Omental fat pad (tissue), 4 donors: ENCODE results near the gene UNC5CL. TPM values are rescaled to one million over a fixed set of nuclear protein-coding genes. Genes with fewer than 3 reads are reported as not detected.
"Not testable (repeated sequence)": the region's sequence is repeated elsewhere in the genome, so short reads cannot be mapped to it uniquely, and the experiment has no call there.

Source experiments
- ATAC-seq: fragments of 150-250 bp; one replicate; pipeline ENCODE4 v1.9.1; 2016; ENCODE audit warnings: mild to moderate bottlenecking, moderate library complexity; ENCODE audit not compliant: low FRiP score
- DNase-seq: peaks from one replicate; pipeline ENCODE4 v3.0.0-alpha.2; 2019; ENCODE audit warnings: low spot score
- CTCF ChIP-seq, 3 donors: fragments of 450-650 bp; IDR thresholded peaks; one replicate each; pipeline ENCODE4 v1.5.1; 2016 to 2017; ENCODE audit warnings: antibody characterized with exemption in 3 of 3, mild to moderate bottlenecking in 3 of 3, moderate library complexity in 2 of 3
- total RNA-seq, 4 donors: library from RNA; depleted of rRNA; stranded (reverse); fragments of >200 nt; gene quantifications; one replicate each; pipeline ENCODE4 v1.1.0, GENCODE V29; 2016

Gene UNC5CL
- total RNA-seq, 4 donors from 2014 or later = 0.56 to 1.9 (median 0.80) TPM

DNA sequence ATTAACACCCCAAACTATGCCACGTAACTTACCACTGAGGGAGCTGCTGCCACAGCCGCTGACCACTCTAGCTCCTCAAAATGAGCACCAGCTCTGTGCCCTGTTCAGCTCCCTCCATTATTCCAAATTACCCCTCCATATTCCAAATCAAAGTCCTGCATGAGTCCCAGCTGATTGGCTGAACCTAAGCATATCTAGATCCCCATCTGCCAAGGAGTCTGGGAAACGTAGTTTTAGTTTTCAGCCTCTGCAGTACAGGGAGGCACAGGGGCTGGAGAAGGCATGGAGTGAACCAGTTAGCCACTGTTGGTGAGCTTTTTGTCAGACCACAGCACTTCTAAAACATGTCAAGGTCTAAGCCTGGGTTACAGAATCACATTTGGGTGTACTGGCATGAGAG, 15.9 kb downstream of the UNC5CL start:
- TF ChIP-seq CTCF (IDR thresholded peaks at IDR 0.05) = no peak
- ATAC-seq (no peak), DNase-seq (no peak)

DNA sequence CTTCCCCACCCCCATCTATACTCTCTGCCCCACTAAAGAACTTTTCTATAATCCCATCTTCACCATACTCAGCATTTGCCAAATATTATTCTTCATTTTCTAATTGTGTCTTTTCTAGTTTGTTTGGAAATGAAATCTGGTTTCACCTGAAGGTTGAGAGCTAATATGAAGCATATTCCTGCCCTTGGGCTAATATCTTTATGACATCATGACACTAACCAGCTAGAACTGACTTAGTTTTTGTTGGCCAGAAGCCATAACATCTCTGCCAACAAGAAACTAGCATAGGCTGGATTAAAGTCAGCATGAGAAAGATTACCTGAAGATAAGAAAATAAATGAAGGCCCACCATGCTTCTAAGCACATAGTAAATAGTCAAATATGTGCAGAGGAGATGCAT, 16.7 kb downstream of the UNC5CL start:
- ATAC-seq (no peak), DNase-seq (no peak)
- TF ChIP-seq CTCF (IDR thresholded peaks at IDR 0.05) = no peak

DNA sequence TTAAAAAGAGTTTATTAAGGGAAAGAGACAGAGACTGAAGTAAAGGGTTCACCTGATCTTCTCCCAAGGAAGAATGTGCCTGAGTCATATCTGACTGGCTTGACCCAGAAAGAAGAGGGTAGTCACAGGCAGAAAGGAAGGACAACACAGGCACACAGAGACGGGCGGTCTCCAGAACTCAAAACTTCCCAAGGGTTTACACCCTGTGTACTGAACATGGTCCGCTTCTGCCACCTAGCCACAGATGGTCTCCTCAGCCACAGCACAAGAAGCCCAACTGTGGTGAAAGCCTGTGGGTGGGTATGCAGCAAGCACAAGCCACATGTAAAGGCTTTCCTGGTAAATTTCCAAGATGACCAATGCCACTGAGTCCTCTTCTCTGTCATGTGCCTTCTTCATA, 17.2 kb downstream of the UNC5CL start:
- ATAC-seq (no peak), DNase-seq (no peak)
- no peak for TF ChIP-seq CTCF (IDR thresholded peaks at IDR 0.05)

DNA sequence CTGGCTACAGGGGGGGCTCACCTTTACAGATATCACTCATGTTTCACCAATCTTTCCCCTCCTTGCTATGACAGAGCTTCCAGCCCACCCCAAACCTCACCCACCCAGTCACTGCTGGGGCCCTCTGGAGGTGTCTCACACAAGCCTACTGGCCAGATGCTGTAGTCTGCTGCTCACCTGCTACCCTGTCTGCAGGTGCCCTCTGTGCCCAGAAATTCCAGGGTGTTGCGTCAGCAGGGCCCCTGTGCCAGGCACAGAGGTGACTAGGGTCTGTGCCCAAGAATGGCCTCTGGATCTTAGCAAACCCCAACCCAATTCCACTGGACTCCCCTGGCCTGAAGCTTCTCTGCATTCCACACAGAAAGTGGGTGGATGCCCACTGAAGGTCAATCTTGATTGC, 21.4 kb downstream of the UNC5CL start:
- no peak for ATAC-seq
- TF ChIP-seq CTCF (IDR thresholded peaks at IDR 0.05) = no peak
- DNase-seq = no peak

DNA sequence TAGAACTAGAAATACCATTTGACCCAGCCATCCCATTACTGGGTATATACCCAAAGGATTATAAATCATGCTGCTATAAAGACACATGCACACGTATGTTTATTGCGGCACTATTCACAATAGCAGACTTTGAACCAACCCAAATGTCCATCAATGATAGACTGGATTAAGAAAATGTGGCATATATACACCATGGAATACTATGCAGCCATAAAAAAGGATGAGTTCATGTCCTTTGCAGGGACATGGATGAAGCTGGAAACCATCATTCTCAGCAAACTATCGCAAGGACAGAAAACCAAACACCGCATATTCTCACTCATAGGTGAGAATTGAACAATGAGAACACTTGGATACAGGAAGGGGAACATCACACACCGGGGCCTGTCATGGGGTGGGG, 23.2 kb downstream of the UNC5CL start:
- not testable (repeated sequence) for DNase-seq, ATAC-seq

DNA sequence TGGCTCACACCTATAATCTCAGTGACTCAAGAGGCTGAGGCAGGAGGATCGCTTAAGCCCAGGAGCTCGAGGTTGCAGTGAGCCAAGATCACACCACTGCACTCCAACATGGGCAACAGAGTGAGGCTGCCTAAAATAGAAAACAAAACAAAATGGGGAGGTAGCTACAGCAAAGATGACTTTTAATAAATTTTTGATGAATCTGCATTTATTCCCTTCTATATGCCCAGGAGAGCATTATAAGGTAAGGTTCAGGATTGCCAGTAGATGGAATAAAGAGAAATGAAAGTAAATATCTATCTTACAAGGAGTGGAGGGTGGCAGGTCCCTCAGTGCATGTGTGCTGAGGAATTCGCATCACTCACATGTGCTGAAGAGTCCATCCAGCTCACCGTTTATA, 24.2 kb downstream of the UNC5CL start:
- TF ChIP-seq CTCF (IDR thresholded peaks at IDR 0.05) = no peak
- ATAC-seq (no peak), DNase-seq (no peak)

DNA sequence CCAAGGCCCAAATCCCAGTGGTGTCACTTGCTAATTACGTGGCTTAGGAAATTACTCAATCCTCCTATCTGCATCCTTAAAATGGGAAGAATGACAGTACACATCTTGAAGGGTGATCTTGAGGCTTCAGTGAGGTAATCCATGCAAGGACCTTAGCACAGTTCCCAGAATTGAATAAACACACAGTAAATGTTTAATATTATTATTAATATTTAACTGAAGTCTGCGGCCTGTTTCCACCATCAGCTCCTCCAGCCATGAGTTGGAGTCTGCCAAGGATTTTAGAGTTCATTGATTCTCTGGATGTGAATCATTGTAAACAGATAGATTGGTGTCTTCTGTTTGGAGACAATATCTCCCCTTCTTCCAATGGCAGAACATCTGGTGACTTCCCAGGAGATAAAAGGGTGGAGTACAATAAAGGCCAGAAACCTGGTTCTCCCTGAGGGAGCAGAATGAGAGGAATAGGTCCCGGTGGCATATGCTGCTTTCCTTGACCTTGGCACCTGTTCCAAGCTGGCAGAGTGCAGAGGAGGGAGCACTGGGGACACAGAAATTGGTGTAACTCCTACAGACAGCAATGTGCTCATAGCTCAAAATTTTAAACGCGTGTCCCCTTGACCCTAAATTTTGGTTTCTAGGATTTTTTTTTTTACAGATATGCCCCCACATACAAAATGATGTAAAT, 25.4 kb downstream of the UNC5CL start:
- DNase-seq = no peak
- ATAC-seq = no peak
- TF ChIP-seq CTCF (IDR thresholded peaks at IDR 0.05) = no peak
